Astrocyte (in vitro differentiated cells and primary cell): ENCODE results near the gene CDK5R1. TPM values are rescaled to one million over a fixed set of nuclear protein-coding genes. Genes with fewer than 3 reads are reported as not detected.
A peak's percentile ranks its signal among the peaks of the same experiment; 100 is the strongest.

Experiments used
- DNase-seq: peaks from one replicate; pipeline ENCODE4 v3.0.0-alpha.2; 2010; ENCODE audit warnings: low read depth
- FAIRE-seq: peaks from 2 replicates; lab custom pipeline; 2011; peaks lifted over from hg19 to GRCh38; lab: Jason Lieb, UNC
- H2AFZ ChIP-seq: 2 replicates; pipeline ENCODE4 v1.6.0; 2012; ENCODE audit warnings: low read depth, low read length, inconsistent platforms
- H3K27ac ChIP-seq: 2 replicates; pipeline ENCODE4 v1.5.1; 2011; ENCODE audit warnings: low read depth, low read length, inconsistent platforms
- H3K27me3 ChIP-seq: 2 replicates; pipeline ENCODE4 v1.6.0; 2011; ENCODE audit warnings: low read length, inconsistent platforms; ENCODE audit not compliant: insufficient read depth
- H3K36me3 ChIP-seq: 2 replicates; pipeline ENCODE4 v1.5.1; 2011; ENCODE audit warnings: low read length, inconsistent platforms; ENCODE audit not compliant: insufficient read depth
- H3K4me1 ChIP-seq: 2 replicates; pipeline ENCODE4 v1.5.1; 2011; ENCODE audit warnings: low read length, inconsistent platforms; ENCODE audit not compliant: insufficient read depth
- H3K4me2 ChIP-seq: 2 replicates; pipeline ENCODE4 v1.6.0; 2012; ENCODE audit warnings: low read length, inconsistent platforms
- H3K4me3 ChIP-seq: 2 replicates; pipeline ENCODE4 v1.5.1; 2011; ENCODE audit warnings: low read depth, mild to moderate bottlenecking, low read length, inconsistent platforms; ENCODE audit not compliant: insufficient read depth
- H3K79me2 ChIP-seq: 2 replicates; pipeline ENCODE4 v1.6.0; 2012; ENCODE audit warnings: mild to moderate bottlenecking, low read length, inconsistent platforms; ENCODE audit not compliant: insufficient read depth
- H3K9ac ChIP-seq: 2 replicates; pipeline ENCODE4 v1.6.0; 2012; ENCODE audit warnings: mild to moderate bottlenecking, low read length, inconsistent platforms
- H3K9me3 ChIP-seq: 2 replicates; pipeline ENCODE4 v1.5.1; 2012; ENCODE audit warnings: low read depth, mild to moderate bottlenecking, low read length, inconsistent platforms; ENCODE audit not compliant: insufficient read depth
- H4K20me1 ChIP-seq: 2 replicates; pipeline ENCODE4 v1.6.0; 2012; ENCODE audit warnings: low read length, inconsistent platforms; ENCODE audit not compliant: insufficient read depth
- H3K27ac Mint-ChIP-seq: one replicate; pipeline ENCODE4 v1.8.0; 2021; ENCODE audit warnings: mild to moderate bottlenecking, mixed read lengths; ENCODE audit not compliant: unreplicated experiment
- H3K27me3 Mint-ChIP-seq: one replicate; pipeline ENCODE4 v1.8.0; 2021; ENCODE audit warnings: low read depth, mixed read lengths; ENCODE audit not compliant: unreplicated experiment
- H3K36me3 Mint-ChIP-seq: one replicate; pipeline ENCODE4 v1.8.0; 2021; ENCODE audit warnings: low read depth, mixed read lengths; ENCODE audit not compliant: unreplicated experiment
- H3K4me1 Mint-ChIP-seq: one replicate; pipeline ENCODE4 v1.8.0; 2021; ENCODE audit warnings: low read depth, mixed read lengths; ENCODE audit not compliant: unreplicated experiment
- H3K4me3 Mint-ChIP-seq: one replicate; pipeline ENCODE4 v1.8.0; 2021; ENCODE audit warnings: mild to moderate bottlenecking, moderate library complexity, mixed read lengths; ENCODE audit not compliant: unreplicated experiment
- H3K9me3 Mint-ChIP-seq: one replicate; pipeline ENCODE4 v1.8.0; 2021; ENCODE audit warnings: mild to moderate bottlenecking, mixed read lengths; ENCODE audit not compliant: unreplicated experiment
- CTCF ChIP-seq: IDR thresholded peaks from 2 replicates; pipeline ENCODE4 v1.5.1; 2011; ENCODE audit warnings: low read depth, mild to moderate bottlenecking, inconsistent platforms, low read length, moderate library complexity; ENCODE audit not compliant: insufficient read depth
- EZH2 ChIP-seq: IDR thresholded peaks from 2 replicates; pipeline ENCODE4 v1.6.1; 2012; ENCODE audit warnings: mild to moderate bottlenecking, low read length, inconsistent platforms; ENCODE audit not compliant: insufficient read depth
- total RNA-seq: library from RNA; stranded (reverse); gene quantifications from 2 replicates; pipeline ENCODE4 v1.2.1, GENCODE V29; 2021

The CDK5R1 gene
- total RNA-seq, 1 donor from 2014 or later: 7.6 TPM

DNA sequence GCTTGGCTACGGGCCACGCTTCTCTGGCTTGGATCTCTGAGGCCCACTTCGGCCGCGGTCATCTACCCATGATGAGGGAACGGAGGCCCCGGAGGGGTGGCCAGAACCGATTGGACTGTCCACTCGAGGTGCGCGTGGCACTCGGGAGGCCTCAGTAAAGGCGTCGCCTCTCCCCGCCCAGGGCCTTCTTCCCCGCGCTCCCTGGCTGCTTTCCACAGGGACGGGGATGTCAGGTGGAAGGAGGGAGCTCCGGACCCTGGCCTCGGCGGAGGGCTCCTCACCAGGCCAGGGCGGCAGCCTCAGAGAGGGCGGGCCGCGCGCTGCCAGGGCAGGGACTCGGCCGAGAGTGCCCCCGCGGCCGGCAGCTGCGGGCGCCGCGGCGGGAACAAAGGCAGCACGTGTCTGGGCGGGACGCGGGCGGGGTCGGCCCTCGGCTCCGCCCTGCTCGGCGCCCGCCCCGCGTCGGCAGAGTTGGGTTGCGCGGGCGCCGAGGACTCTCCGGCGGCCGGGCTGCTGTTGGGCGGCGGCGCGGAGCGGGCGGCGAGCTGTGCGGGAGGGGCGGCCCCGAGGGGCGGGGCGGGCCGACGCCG, 587 bp upstream of the CDK5R1 start:
- peak overlapping the region; percentile 55 for H3K4me3 ChIP-seq
- peak overlapping the region; percentile 48 for H3K27ac ChIP-seq
- peaks cover 32% of the 10 kb centered on the region for H3K4me1 ChIP-seq
- peaks cover 12% of the 10 kb centered on the region for H3K36me3 ChIP-seq
- H3K79me2 ChIP-seq: peaks cover 9% of the 10 kb centered on the region
- H3K27me3 Mint-ChIP-seq: no peaks in the 10 kb centered on the region
- H3K4me3 Mint-ChIP-seq: peak overlapping the region; percentile 76
- H3K27me3 ChIP-seq: no peaks in the 10 kb centered on the region
- peak overlapping the region; percentile 26 for H3K27ac Mint-ChIP-seq
- H3K9ac ChIP-seq: peak overlapping the region; percentile 59
- peak; percentile 40 for DNase-seq
- no peaks in the 10 kb centered on the region for H3K9me3 Mint-ChIP-seq
- H3K4me2 ChIP-seq: peak overlapping the region; percentile 96
- TF ChIP-seq CTCF (no peak), EZH2 (no peak)
- peaks cover 10% of the 10 kb centered on the region for H3K36me3 Mint-ChIP-seq
- peaks cover 21% of the 10 kb centered on the region for H3K4me1 Mint-ChIP-seq
- peak overlapping the region; percentile 71 for H2AFZ ChIP-seq
- no peak for FAIRE-seq
- H4K20me1 ChIP-seq: peaks cover 59% of the 10 kb centered on the region
- no peaks in the 10 kb centered on the region for H3K9me3 ChIP-seq

GRCh38 chr17:32487473-32488176, 832 bp downstream of the CDK5R1 start:
- H3K4me3 Mint-ChIP-seq: peak overlapping the region; percentile 89
- H3K4me1 Mint-ChIP-seq: peaks cover 29% of the 10 kb centered on the region
- peaks cover 9% of the 10 kb centered on the region for H3K79me2 ChIP-seq
- H3K27me3 ChIP-seq: no peaks in the 10 kb centered on the region
- no peaks in the 10 kb centered on the region for H3K9me3 ChIP-seq
- peak overlapping the region; percentile 66 for H3K27ac Mint-ChIP-seq
- peaks cover under 1% of the 10 kb centered on the region for H3K36me3 ChIP-seq
- H3K27me3 Mint-ChIP-seq: no peaks in the 10 kb centered on the region
- peak overlapping the region; percentile 67 for H3K4me3 ChIP-seq
- peak; percentile 9 for DNase-seq
- peaks cover 37% of the 10 kb centered on the region for H3K4me1 ChIP-seq
- TF ChIP-seq EZH2 (no peak), CTCF (no peak)
- FAIRE-seq: no peak
- H3K27ac ChIP-seq: no peak overlapping the region
- peak overlapping the region; percentile 96 for H3K4me2 ChIP-seq
- H3K9ac ChIP-seq: peak overlapping the region; percentile 64
- peak overlapping the region; percentile 50 for H2AFZ ChIP-seq
- H4K20me1 ChIP-seq: peaks cover 48% of the 10 kb centered on the region
- no peaks in the 10 kb centered on the region for H3K9me3 Mint-ChIP-seq
- peaks cover 8% of the 10 kb centered on the region for H3K36me3 Mint-ChIP-seq

DNA sequence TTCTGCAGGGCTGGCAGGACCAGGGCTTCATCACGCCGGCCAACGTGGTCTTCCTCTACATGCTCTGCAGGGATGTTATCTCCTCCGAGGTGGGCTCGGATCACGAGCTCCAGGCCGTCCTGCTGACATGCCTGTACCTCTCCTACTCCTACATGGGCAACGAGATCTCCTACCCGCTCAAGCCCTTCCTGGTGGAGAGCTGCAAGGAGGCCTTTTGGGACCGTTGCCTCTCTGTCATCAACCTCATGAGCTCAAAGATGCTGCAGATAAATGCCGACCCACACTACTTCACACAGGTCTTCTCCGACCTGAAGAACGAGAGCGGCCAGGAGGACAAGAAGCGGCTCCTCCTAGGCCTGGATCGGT, 1.4 kb downstream of the CDK5R1 start:
- H3K4me2 ChIP-seq: peak overlapping the region; percentile 96
- peaks cover 8% of the 10 kb centered on the region for H3K36me3 Mint-ChIP-seq
- no peak overlapping the region for H3K27ac ChIP-seq
- H3K4me3 Mint-ChIP-seq: peak overlapping the region; percentile 89
- H3K9me3 ChIP-seq: no peaks in the 10 kb centered on the region
- H3K4me1 Mint-ChIP-seq: peaks cover 35% of the 10 kb centered on the region
- H3K36me3 ChIP-seq: no peaks in the 10 kb centered on the region
- peaks cover 37% of the 10 kb centered on the region for H3K4me1 ChIP-seq
- H3K9me3 Mint-ChIP-seq: no peaks in the 10 kb centered on the region
- peak overlapping the region; percentile 67 for H3K4me3 ChIP-seq
- H3K27ac Mint-ChIP-seq: peak overlapping the region; percentile 66
- no peak for TF ChIP-seq EZH2
- TF ChIP-seq CTCF: no peak
- no peak overlapping the region for H2AFZ ChIP-seq
- H3K27me3 Mint-ChIP-seq: no peaks in the 10 kb centered on the region
- FAIRE-seq (no peak), DNase-seq (no peak)
- H4K20me1 ChIP-seq: peaks cover 44% of the 10 kb centered on the region
- peaks cover 9% of the 10 kb centered on the region for H3K79me2 ChIP-seq
- peak overlapping the region; percentile 64 for H3K9ac ChIP-seq
- H3K27me3 ChIP-seq: no peaks in the 10 kb centered on the region
